KBM-7 (cell line): ENCODE measurements around the gene SENP7.
"Not testable (repeated sequence)": the region's sequence is repeated elsewhere in the genome, so short reads cannot be mapped to it uniquely, and the experiment has no call there.

ENCODE experiments used
- DNase-seq: peaks from one replicate; pipeline ENCODE4 v3.0.0-alpha.2; 2015
- in situ Hi-C: fragments of 300-500 bp; cut with MboI; formaldehyde crosslinking; loops from 2 replicates; pipeline ENCODE4 v1.14.3; 2020; ENCODE audit warnings: low sequenced_read_pairs, low pct_unique_long_range_greater_than_20kb, mixed read lengths

Gene SENP7

DNA sequence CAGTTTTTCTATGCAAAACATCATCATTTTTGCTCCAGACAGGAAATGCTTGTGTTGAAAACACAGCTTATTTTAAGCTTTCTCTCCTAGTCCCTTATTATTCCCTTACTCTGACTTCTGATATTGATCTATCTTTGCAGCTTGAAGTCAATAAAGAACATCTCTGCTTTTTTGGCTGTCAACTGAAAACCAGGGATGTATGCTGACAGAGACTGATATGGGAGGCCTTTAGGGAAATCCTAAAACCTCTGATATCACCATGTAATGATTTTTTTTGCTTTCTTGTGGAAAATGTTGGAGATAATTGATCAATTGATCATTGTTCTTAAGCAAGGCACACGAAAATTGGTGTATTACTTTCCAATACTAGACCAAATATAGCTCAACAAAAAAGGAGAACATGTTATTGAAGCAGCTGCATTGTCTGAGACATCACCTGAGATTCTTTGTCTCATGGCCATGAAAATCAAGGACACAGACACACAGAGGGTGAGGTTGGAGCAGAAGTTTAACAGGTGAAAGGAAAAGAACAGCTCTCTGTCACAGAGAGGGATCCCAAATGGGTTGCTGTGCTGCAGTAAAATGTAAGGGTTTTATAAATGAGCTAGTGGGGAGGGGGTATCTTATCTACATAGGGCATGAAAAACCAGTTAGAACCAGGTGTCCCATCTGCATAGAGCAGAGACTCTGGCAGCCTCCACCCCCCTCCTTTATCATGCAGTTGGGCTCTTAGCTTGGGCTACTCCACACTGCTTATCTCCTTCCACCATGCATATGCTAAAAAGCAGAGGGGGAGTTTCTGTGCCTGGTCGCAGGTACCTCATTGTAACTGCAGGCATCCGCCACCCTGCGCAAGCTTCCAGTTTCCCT is 17.0 kb upstream of the SENP7 start:
- peak; percentile 15 for DNase-seq

DNA sequence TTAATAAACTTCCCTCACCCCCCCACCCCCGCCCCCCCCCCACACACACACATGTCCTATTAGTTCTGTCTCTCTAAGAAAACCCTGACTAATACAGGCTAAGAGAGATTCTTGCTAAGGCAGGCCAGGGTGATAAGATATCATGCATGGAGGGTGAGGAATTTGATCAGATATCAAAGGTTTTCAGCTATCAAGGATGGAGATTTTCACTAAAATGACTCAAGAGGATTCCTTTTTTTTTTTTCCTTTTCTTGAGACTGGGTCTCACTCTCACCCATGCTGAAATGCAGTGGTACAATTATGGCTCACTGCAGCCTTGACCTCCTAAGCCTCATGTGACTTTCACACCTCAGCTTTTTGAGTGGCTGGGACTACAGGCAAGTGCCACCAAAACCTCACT is 14.9 kb upstream of the SENP7 start:
- DNase-seq = no peak
- in situ Hi-C loops = no loop called here

More for the DNA sequence above, 17.0 kb upstream of the SENP7 start:
- in situ Hi-C loops = no loop called here

DNA sequence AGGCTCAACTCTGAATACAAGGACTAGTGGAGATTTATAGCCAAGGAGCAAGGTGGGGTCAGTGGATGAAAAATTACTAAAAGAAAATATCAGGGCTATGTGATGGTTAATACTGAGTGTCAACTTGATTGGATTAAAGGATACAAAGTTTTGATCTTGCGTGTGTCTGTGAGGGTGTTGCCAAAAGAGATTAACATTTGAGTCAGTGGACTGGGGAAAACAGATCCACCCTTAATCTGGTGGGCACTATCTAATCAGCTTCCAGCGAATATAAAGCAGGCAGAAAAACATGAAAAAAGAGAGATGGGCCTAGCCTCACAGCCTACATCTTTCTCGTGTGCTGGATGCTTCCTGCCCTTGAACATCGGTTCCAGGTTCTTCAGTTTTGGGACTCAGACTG is 14.4 kb upstream of the SENP7 start:
- in situ Hi-C loops = no loop called here
- no peak for DNase-seq

DNA sequence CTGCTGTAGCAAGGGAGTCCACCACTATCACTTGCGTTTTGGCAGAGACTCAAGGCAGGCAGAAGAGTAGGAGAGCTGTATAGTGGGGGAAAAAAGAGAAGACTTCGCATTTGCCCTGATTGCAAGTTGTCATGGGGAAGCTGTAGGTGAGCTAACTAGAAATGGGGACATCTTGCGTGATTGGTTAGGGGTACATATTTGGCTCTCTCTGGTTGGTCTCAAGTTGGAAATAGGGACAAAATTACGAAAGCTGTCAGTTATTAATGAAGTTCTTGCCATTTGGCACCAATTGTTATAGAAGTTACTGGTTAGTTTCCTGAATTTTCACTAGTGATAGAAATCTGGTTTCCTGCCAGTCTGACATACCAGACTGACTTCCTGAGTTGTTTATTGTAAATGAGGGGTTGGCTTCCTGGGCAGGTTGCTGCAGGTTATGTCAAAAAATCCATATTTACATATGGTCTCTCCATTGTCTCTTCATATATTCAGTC is 8.2 kb upstream of the SENP7 start:
- peak; percentile 20 for DNase-seq
- in situ Hi-C loops = no loop called here

DNA sequence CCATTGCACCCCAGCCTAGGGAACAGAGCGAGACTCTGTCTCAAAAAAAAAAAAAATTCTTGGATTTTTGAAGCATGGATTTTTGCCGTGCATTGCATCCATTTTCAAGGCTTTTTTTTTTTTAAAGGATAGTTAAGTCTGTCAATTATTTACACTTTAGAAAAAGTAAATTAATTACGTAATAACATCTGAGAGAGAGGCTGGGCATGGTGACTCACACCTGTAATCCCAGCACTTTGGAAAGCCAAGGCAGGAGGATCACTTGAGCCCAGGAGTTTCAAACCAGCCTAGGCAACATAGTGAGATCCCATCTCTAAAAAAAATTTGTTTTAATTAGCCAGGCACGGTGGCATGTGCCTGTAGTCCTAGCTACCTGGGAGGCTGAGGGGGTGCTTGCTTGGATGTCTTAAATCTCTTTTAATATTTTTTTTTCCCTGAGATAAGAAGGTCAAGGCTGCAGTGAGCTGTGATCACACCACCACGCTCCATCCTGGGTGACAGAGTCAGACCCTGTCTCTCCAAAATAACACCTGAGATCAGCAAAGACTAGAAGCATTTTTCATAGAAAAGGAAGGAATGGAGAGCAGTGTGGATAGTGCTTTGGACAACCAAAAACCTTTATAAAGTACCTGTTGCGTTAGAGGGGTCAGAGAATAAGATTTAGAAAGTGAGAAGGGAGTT is 6.8 kb upstream of the SENP7 start:
- in situ Hi-C loops = no loop called here
- no peak for DNase-seq

DNA sequence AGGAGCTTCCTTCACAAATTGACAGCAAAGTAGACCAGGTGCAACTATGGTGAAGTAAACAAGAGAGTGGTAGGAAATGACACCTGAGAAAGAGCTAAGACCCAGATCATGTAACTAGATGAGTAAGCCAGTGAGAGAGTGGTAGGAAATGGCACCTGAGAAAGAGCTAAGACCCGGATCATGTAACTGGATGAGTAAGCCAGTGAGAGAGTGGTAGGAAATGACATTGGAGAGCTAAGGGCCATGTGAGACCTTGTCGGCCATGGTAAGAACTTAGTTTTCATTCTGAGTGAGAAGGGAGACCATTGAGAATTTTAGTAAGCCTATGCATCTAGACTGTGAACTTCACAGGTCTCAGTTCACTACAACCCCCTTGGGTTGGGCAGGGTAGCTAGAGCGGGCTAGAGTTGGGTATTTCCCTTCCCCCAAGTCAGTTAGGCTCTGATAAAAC is 5.4 kb upstream of the SENP7 start:
- DNase-seq = no peak
- in situ Hi-C loops = no loop called here

DNA sequence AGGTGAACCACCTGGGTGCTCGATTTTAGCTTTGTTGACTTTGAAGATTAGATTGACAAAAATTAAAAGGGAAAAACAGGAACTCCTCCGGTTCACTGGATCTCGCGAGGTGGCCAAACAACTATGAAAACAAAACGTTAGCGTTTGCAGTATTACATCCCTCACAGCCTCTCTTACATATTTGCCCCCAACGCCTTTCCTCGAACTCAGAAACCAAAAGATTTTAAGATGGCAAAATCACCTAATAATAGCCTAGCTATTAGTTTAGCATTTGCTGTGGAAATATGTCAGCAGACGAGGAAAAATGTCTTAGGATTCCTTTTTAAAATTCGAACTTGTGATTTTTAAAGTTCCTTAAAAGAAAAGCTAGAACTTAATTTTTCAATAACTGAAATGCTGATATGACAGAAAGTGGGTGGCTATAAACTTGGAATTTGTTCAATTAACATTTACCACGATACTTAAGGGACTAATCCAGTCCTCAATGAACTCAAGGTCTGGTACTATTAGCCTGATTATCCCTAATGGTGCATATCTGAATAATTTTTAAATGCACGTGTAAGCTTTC is 491 bp upstream of the SENP7 start:
- no peak for DNase-seq
- in situ Hi-C loops = no loop called here

DNA sequence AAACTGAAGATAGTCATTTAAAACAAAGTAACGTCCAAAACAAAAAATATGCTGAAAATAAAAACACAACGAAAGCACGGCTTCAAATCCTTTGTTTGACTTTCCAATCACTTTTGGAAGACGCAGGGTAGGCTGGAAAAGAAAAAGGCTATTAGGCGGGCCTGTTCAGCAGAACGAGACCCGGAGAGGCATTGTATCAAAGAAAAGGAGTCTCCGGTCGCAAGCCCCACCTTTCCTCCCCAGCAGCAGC is 691 bp downstream of the SENP7 start:
- in situ Hi-C loops = no loop called here
- DNase-seq = no peak

DNA sequence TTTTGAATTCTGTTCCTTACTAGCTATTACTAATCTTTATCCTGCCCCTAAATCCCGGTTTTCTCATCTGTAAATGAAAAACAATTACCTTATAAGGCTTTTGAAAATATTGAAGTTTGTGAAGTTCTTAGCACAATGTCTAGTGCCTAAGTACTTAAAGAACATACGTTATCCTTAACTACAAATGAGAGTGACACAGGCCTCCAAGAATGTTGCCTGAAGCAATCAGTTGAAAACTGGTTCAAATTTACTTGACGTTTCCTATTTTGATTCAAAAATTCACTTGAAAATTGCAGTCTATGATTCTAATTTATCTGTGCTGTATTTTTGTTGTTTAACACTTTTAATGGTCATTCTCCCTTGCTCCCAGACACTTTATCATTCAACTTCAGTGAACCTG is 3.2 kb downstream of the SENP7 start:
- in situ Hi-C loops = no loop called here
- DNase-seq = no peak

DNA sequence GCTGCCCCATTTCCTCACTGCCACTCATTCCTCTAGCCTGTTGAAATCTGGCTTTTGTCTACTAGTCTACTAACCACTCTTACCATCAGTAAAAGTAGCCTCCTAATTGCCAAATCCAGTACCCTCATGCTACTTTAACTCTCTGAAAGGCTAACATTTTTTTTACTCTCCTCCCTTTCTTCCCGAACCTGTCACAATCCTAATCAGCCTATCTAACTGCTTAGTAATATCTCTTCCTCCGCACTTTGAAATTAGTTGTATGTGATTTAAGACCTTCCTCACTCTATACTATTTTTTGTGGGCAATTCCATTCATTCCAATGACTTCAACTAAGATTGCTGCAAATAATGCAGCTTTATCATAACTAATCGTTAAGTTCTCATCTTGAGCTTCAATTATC is 3.7 kb downstream of the SENP7 start:
- in situ Hi-C loops = no loop called here
- no peak for DNase-seq

DNA sequence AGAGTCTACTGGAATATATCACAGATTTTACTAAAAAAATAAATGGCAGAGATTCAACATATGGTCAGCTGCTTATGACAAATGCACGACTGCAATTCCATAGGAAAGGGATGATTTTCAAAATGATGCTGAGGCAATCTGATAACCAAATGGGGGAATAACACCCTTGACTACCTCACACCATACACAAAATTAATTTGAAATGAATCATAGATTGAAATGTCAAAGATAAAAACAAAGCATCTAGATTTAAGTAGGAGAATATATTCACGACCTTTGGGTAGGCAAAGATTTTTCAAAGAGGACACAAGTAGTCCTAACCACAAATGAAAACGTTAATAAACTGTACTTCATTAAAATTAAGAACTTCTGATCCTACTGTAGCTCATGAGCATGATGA is 11.2 kb downstream of the SENP7 start:
- in situ Hi-C loops = no loop called here
- DNase-seq = no peak

DNA sequence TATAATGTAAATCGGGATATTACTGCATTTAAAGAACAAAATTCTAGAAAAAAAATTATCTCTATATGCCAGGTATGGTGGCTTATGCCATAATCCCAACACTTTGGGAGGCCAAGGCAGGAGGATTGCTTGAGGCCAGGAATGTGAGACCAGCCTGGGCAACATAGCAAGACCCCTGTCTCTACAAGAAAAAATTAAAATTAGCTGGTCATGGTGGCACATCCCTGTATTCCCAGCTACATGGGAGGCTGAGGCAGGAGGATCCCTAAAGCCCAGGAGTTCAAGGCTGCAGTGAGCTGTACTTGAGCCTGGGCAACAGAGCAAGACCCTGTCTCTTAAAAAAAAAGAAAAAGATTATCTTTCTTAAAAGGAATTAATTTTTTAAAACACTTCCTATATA is 12.8 kb downstream of the SENP7 start:
- in situ Hi-C loops = no loop called here
- no peak for DNase-seq

DNA sequence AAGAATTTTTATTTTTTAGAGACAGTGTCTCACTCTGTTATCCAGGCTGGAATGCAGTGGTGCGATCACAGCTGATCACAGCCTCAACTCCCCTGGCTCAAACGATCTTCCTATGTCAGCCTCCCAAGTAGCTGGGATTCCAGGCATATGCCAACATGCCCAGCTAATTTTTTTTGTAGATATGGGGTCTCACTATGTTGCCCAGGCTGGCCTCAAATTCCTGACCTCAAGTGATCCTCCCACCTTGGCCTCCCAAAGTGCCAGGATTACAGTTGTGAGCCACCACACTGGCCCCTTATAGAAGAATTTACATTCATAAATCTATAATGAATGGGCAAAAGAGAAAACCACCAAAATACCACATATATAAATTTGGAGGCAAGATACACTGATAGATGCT is 15.2 kb downstream of the SENP7 start:
- in situ Hi-C loops = no loop called here
- DNase-seq = no peak

DNA sequence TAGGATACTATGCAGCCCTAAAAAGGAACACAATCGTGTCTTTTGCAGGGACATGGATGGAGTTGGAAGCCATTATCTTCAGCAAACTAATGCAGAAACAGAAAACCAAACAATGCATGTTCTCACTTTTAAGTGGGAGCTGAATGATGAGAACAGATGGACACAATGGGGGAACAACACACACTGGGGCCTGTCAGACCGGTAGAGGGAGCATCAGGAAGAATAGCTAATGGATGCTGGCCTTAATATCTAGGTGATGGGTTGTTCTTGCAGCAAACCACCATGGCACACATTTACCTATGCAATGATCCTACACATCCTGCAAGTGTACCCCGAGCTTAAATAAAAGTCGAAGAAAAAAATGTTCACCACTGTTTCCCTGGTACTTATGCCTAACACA is 17.5 kb downstream of the SENP7 start:
- in situ Hi-C loops = no loop called here

DNA sequence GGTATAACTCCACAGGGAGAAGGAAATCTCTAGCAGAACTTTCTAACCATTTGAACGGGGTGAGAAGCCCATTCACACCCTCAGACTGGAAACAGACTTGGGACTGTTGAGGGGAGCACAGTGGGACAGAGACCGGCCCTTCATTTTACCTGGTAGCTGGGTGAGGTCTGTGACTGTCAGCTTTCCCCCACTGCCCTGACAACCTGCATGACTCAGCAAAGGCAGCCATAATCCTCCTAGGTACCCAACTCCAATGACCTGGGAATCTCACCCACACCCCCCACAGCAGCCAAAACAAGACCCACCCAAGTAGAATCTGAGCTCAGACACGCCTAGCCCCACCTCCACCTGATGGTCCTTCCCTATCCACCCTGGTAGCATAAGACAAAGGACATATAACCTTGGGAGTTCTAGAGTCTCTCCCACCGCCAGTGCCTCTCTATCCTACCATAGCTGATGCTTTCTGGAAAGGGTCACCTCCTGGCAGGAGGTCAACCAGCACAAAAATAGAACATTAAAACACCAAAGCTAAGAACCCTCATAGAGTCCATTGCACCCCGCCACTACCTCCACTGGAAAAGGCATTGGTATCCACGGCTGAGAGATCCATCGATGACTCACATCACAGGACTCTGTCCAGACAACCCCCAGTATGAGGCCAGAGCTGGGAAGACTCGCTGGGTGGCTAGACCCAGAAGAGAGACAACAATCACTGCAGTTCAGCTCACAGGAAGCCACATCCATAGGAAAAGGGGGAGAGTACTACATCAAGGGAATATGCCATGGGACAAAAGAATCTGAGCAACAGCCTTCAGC is 28.0 kb downstream of the SENP7 start:
- no peak for DNase-seq
- in situ Hi-C loops = no loop called here

More for the DNA sequence above, 17.5 kb downstream of the SENP7 start:
- no peak for DNase-seq

DNA sequence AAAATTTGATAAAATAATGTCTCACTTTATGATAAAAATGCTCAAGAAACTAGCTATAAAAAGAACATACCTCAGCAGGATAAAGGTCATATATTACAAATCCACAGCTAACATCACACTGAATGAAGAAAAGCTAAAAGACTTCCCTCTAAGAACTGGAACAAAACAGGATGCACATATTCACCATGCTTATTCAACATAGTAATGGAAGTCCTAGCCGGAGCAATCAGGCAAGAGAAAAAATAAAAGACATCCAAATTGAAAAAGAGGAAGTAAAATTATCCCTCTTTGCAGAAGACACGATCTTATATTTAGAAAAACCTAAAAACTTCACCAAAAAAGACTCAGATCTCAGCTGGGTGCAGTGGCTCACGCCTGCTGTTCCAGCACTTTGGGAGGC is 34.0 kb downstream of the SENP7 start:
- peak; percentile 55 for DNase-seq
- in situ Hi-C loops = no loop called here

DNA sequence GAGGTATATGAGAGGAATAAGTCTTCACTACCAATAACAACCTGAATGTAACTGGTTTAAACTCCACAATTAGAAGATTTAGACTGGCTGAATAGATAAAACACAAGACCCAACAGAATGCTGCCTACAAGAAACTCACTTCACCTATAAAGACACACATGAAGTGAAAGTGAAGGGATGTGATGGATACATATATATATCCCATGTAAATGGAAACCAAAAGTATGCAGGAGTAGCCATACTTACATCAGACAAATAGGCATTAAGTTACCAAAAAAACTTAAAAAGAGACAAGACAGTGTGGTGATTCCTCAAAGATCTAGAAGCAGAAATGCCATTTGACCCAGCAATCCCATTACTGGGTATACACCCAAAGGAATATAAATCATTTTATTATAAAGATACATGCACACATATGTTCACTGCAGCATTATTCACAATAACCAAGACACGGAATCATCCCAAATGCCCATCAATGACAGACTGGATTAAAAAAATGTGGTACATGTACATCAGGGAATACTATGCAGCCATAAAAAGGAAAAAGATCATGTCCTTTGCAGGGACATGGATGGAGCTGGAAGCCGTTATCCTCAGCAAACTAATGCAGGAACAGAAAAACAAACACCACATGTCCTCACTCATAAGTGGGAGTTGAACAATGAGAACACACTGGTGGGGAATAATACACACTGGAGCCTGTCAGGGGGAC is 38.0 kb downstream of the SENP7 start:
- DNase-seq, in situ Hi-C loops: not testable (repeated sequence)

DNA sequence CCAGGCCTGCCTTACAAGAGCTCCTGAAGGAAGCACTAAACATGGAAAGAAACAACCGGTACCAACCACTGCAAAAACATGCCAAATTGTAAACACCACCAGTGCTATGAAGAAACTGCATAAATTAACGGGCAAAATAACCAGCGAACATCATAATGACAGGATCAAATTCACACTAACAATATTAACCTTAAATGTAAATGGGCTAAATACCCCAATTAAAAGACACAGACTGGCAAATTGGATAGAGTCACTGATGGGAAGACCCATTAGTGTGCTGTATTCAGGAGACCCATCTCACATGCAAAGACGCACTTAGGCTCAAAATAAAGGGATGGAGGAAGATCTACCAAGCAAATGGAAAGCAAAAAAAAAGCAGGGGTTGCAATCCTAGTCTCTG is 44.3 kb downstream of the SENP7 start:
- in situ Hi-C loops, DNase-seq: not testable (repeated sequence)

DNA sequence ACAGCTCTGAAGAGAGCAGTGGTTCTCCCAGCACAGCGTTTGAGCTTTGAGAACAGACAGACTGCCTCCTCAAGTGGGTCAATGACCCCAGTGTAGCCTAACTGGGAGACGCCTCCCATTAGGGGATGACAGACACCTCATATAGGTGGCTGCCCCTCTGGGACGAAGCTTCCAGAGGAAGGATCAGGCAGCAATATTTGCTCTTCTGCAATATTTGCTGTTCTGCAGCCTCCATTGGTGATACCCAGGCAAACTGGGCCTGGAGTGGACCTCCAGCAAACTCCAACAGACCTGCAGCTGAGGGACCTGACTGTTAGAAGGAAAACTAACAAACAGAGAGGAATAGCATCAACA is 45.7 kb downstream of the SENP7 start:
- in situ Hi-C loops, DNase-seq: not testable (repeated sequence)
